Skeletal muscle tissue (tissue), 4 donors: Measurements from ENCODE around the gene ARHGAP31. TPM values are rescaled to one million over a fixed set of nuclear protein-coding genes. Genes with fewer than 3 reads are reported as not detected.
A peak's percentile ranks its signal among the peaks of the same experiment; 100 is the strongest.
"Not testable (repeated sequence)": the region's sequence is repeated elsewhere in the genome, so short reads cannot be mapped to it uniquely, and the experiment has no call there.

Source experiments
- H3K27ac ChIP-seq: one replicate; pipeline ENCODE4 v1.7.0; 2013; ENCODE audit warnings: mild to moderate bottlenecking, low read depth, low read length, inconsistent platforms
- H3K27me3 ChIP-seq, 3 donors: one replicate each; pipeline ENCODE4 v1.7.0; 2013; ENCODE audit warnings: low read length in 3 of 3; ENCODE audit not compliant: control insufficient read depth in 3 of 3, insufficient read depth in 3 of 3
- H3K36me3 ChIP-seq, 3 donors: one replicate each; pipeline ENCODE4 v1.7.0; 2013; ENCODE audit warnings: low read length in 3 of 3; ENCODE audit not compliant: control insufficient read depth in 3 of 3, insufficient read depth in 3 of 3
- H3K4me1 ChIP-seq, 3 donors: one replicate each; pipeline ENCODE4 v1.7.0; 2013; ENCODE audit warnings: low read length in 3 of 3, mild to moderate bottlenecking in 3 of 3; ENCODE audit not compliant: control insufficient read depth in 3 of 3, insufficient read depth in 3 of 3
- H3K4me3 ChIP-seq, 3 donors: one replicate each; pipeline ENCODE4 v1.7.0; 2013; ENCODE audit warnings: low read length in 3 of 3
- H3K9ac ChIP-seq, 3 donors: one replicate each; pipeline ENCODE4 v1.7.0; 2013; ENCODE audit warnings: low read length in 3 of 3, mild to moderate bottlenecking in 3 of 3, moderate library complexity in 2 of 3, low read depth in 1 of 3
- H3K9me3 ChIP-seq, 3 donors: one replicate each; pipeline ENCODE4 v1.7.0; 2013; ENCODE audit warnings: low read length in 3 of 3; ENCODE audit not compliant: control insufficient read depth in 3 of 3
- total RNA-seq: library from RNA; depleted of rRNA; stranded (reverse); fragments of >200 nt; gene quantifications from one replicate; pipeline ENCODE4 v1.2.3, GENCODE V29; 2014
- donor health status: Osteomylitis.

The ARHGAP31 gene
- 9.4 TPM for total RNA-seq

GRCh38 chr3:119293871-119294695 is at the start of gene ARHGAP31:
TSS of gene ARHGAP31 (plus strand) at chr3:119294383. CDS start at chr3:119294905, 522 bp downstream.
- Histone ChIP-seq H3K36me3 (peaks cover 0 to 3% (median 0%) of the 10 kb centered on the region in 3 donors), H3K9ac (peak within 1 kb of the TSS; percentile 80 to 84 (median 83)), H3K4me1 (peaks cover 10 to 31% (median 10%) of the 10 kb centered on the region in 3 donors), H3K27ac (peak within 1 kb of the TSS; percentile 76), H3K4me3 (peak within 1 kb of the TSS; percentile 82 to 91 (median 87)), H3K27me3 (no peaks in the 10 kb centered on the region), H3K9me3 (no peaks in the 10 kb centered on the region)

GRCh38 chr3:119245778-119246177 is 48.4 kb upstream of the ARHGAP31 start:
- H3K9me3 ChIP-seq: peaks cover 0 to 2% (median 0%) of the 10 kb centered on the region in 3 donors
- H3K36me3 ChIP-seq: no peaks in the 10 kb centered on the region
- H3K27ac ChIP-seq: no peak overlapping the region
- H3K9ac ChIP-seq: no peak overlapping the region
- no peaks in the 10 kb centered on the region for H3K27me3 ChIP-seq
- H3K4me1 ChIP-seq: peaks cover 2 to 15% (median 9%) of the 10 kb centered on the region in 3 donors
- no peak overlapping the region for H3K4me3 ChIP-seq

- H3K9ac ChIP-seq: no peak overlapping the region
- no peaks in the 10 kb centered on the region for H3K27me3 ChIP-seq
- no peaks in the 10 kb centered on the region for H3K4me1 ChIP-seq
- no peaks in the 10 kb centered on the region for H3K9me3 ChIP-seq
- no peak overlapping the region for H3K27ac ChIP-seq
- H3K4me3 ChIP-seq: no peak overlapping the region
- no peaks in the 10 kb centered on the region for H3K36me3 ChIP-seq
These were observed 39.0 kb upstream of the ARHGAP31 start for GRCh38 chr3:119255214-119255613.

- Histone ChIP-seq H3K4me1 (no peaks in the 10 kb centered on the region), H3K9me3 (no peaks in the 10 kb centered on the region), H3K9ac (no peak overlapping the region), H3K27ac (no peak overlapping the region), H3K4me3 (no peak overlapping the region), H3K27me3 (no peaks in the 10 kb centered on the region), H3K36me3 (no peaks in the 10 kb centered on the region)
These were observed 37.1 kb upstream of the ARHGAP31 start for GRCh38 chr3:119257111-119257510.

GRCh38 chr3:119257654-119258410 is 36.4 kb upstream of the ARHGAP31 start:
- Histone ChIP-seq H3K4me1 (no peaks in the 10 kb centered on the region), H3K36me3 (no peaks in the 10 kb centered on the region), H3K4me3 (no peak overlapping the region), H3K9ac (no peak overlapping the region), H3K27me3 (no peaks in the 10 kb centered on the region), H3K9me3 (no peaks in the 10 kb centered on the region), H3K27ac (no peak overlapping the region)

GRCh38 chr3:119258915-119259314 is 35.3 kb upstream of the ARHGAP31 start:
- no peak overlapping the region for H3K27ac ChIP-seq
- no peaks in the 10 kb centered on the region for H3K9me3 ChIP-seq
- H3K4me1 ChIP-seq: no peaks in the 10 kb centered on the region
- no peak overlapping the region for H3K9ac ChIP-seq
- H3K27me3 ChIP-seq: no peaks in the 10 kb centered on the region
- H3K4me3 ChIP-seq: no peak overlapping the region
- no peaks in the 10 kb centered on the region for H3K36me3 ChIP-seq

GRCh38 chr3:119259821-119260220 is 34.4 kb upstream of the ARHGAP31 start:
- no peak overlapping the region for H3K9ac ChIP-seq
- no peak overlapping the region for H3K27ac ChIP-seq
- H3K36me3 ChIP-seq: no peaks in the 10 kb centered on the region
- H3K4me3 ChIP-seq: no peak overlapping the region
- no peaks in the 10 kb centered on the region for H3K27me3 ChIP-seq
- H3K9me3 ChIP-seq: no peaks in the 10 kb centered on the region
- H3K4me1 ChIP-seq: no peaks in the 10 kb centered on the region

- H3K27ac ChIP-seq: no peak overlapping the region
- H3K9me3 ChIP-seq: no peaks in the 10 kb centered on the region
- H3K4me3 ChIP-seq: no peak overlapping the region
- H3K27me3 ChIP-seq: no peaks in the 10 kb centered on the region
- H3K36me3 ChIP-seq: no peaks in the 10 kb centered on the region
- no peaks in the 10 kb centered on the region for H3K4me1 ChIP-seq
- no peak overlapping the region for H3K9ac ChIP-seq
These were observed 33.1 kb upstream of the ARHGAP31 start for GRCh38 chr3:119261055-119261454.

- not testable (repeated sequence) for H3K9me3 ChIP-seq, H3K4me1 ChIP-seq, H3K9ac ChIP-seq, H3K27me3 ChIP-seq, H3K27ac ChIP-seq, H3K36me3 ChIP-seq, H3K4me3 ChIP-seq
These were observed 24.0 kb upstream of the ARHGAP31 start for GRCh38 chr3:119270212-119270611.

- no peak overlapping the region for H3K27ac ChIP-seq
- H3K9ac ChIP-seq: no peak overlapping the region
- no peaks in the 10 kb centered on the region for H3K36me3 ChIP-seq
- no peaks in the 10 kb centered on the region for H3K27me3 ChIP-seq
- no peaks in the 10 kb centered on the region for H3K9me3 ChIP-seq
- no peaks in the 10 kb centered on the region for H3K4me1 ChIP-seq
- no peak overlapping the region for H3K4me3 ChIP-seq
These were observed 17.5 kb upstream of the ARHGAP31 start for GRCh38 chr3:119276680-119277079.
